K562 (cell line): Measurements from ENCODE around the gene MED20. TPM values are rescaled to one million over a fixed set of nuclear protein-coding genes. Genes with fewer than 3 reads are reported as not detected.

Experiments
- ARID4B ChIP-seq: sonication (generic); formaldehyde crosslinking; IDR thresholded peaks from 2 replicates; pipeline ENCODE4 v1.8.0; 2022; ENCODE audit warnings: mild to moderate bottlenecking, missing genetic modification reagents
- BCLAF1 ChIP-seq, 2 experiments: fragments of 450-650 bp in 1 of 2; IDR thresholded peaks; 2 replicates each; pipeline ENCODE4 v1.6.1; 2011 to 2017; ENCODE audit warnings: low read depth in 2 of 2, antibody characterized with exemption in 1 of 2, borderline replicate concordance in 1 of 2, low read length in 1 of 2, mild to moderate bottlenecking in 1 of 2, mixed read lengths in 1 of 2; ENCODE audit not compliant: control insufficient read depth in 1 of 2
- CREB3 ChIP-seq: fragments of 450-650 bp; conservative IDR thresholded peaks from 2 replicates; pipeline ENCODE4 v1.6.1; 2016; ENCODE audit warnings: missing genetic modification characterization, low read depth, mild to moderate bottlenecking, missing compliant biosample characterization, moderate library complexity
- FOXA1 ChIP-seq: fragments of 450-650 bp; IDR thresholded peaks from 2 replicates; pipeline ENCODE4 v1.6.1; 2016; ENCODE audit warnings: mild to moderate bottlenecking, borderline replicate concordance
- MAFG ChIP-seq: fragments of 450-650 bp; conservative IDR thresholded peaks from 2 replicates; pipeline ENCODE4 v1.6.1; 2016; ENCODE audit warnings: missing genetic modification characterization, missing compliant biosample characterization
- MTA3 ChIP-seq: fragments of 450-650 bp; formaldehyde crosslinking; IDR thresholded peaks from 2 replicates; pipeline ENCODE4 v1.6.1; 2017; ENCODE audit warnings: mild to moderate bottlenecking, borderline replicate concordance
- PHB2 ChIP-seq: fragments of 450-650 bp; IDR thresholded peaks from 2 replicates; pipeline ENCODE4 v1.6.1; 2017; ENCODE audit warnings: low read depth
- POLR2AphosphoS5 ChIP-seq: IDR thresholded peaks from 2 replicates; pipeline ENCODE4 v1.6.1; 2011; ENCODE audit warnings: mild to moderate bottlenecking, low read depth, low read length, moderate library complexity; ENCODE audit not compliant: control insufficient read depth, insufficient read depth
- TEAD4 ChIP-seq, 2 experiments: sonication (generic) in 1 of 2; formaldehyde crosslinking in 1 of 2; IDR thresholded peaks; 2 replicates each; pipeline versions ENCODE4 v1.6.1 to v1.8.0; 2012 to 2022; ENCODE audit warnings: borderline replicate concordance in 1 of 2, inconsistent platforms in 1 of 2, low read length in 1 of 2, mild to moderate bottlenecking in 1 of 2, missing genetic modification reagents in 1 of 2
- ZBTB26 ChIP-seq: fragments of 450-650 bp; formaldehyde crosslinking; IDR thresholded peaks from 2 replicates; pipeline ENCODE4 v1.4.0; 2022; ENCODE audit warnings: missing genetic modification characterization
- ZFP36 ChIP-seq: fragments of 150-350 bp; IDR thresholded peaks from 2 replicates; pipeline ENCODE4 v1.6.1; 2018; ENCODE audit warnings: low read length, low read depth; ENCODE audit not compliant: partially characterized antibody
- ZKSCAN3 ChIP-seq: fragments of 250-450 bp; sonication (Bioruptor Pico); IDR thresholded peaks from 2 replicates; pipeline ENCODE4 v1.4.0; 2020
- ZNF124 ChIP-seq: sonication (generic); formaldehyde crosslinking; IDR thresholded peaks from 2 replicates; pipeline ENCODE4 v1.8.1; 2022; ENCODE audit warnings: missing genetic modification reagents
- ZNF263 ChIP-seq: sonication (generic); formaldehyde crosslinking; IDR thresholded peaks from 2 replicates; pipeline ENCODE4 v1.8.0; 2022; ENCODE audit warnings: mild to moderate bottlenecking, missing genetic modification reagents, borderline replicate concordance
- ZNF507 ChIP-seq: conservative IDR thresholded peaks from 2 replicates; pipeline ENCODE4 v1.6.1; 2017; ENCODE audit warnings: missing genetic modification characterization, missing compliant biosample characterization
- ZNF699 ChIP-seq: fragments of 250-450 bp; sonication (Bioruptor Pico); IDR thresholded peaks from 2 replicates; pipeline ENCODE4 v1.8.0; 2021; ENCODE audit warnings: mild to moderate bottlenecking, moderate library complexity; ENCODE audit not compliant: insufficient replicate concordance
- polyA plus RNA-seq, 8 experiments: library from polyadenylated mRNA; depleted of rRNA in 4 of 8; stranded (reverse) in 5 of 8; unstranded in 3 of 8; fragments of >200 nt; fragmentation: Nextera tagmentation in 2 of 8; fragmentation: Illumina TruSeq in 1 of 8; extraction: Ambion mirVana in 2 of 8; extraction: Trizol in 1 of 8; gene quantifications; 2 replicates each; pipeline versions ENCODE4 v1.2.1 to v1.2.3, GENCODE V29; 2011 to 2014; ENCODE audit warnings: inconsistent platforms in 1 of 8, missing spikeins in 1 of 8
- total RNA-seq, 7 experiments: library from RNA; depleted of rRNA in 6 of 7; stranded (reverse); fragments of >200 nt in 6 of 7; fragmentation: Illumina TruSeq in 2 of 7; extraction: Trizol in 2 of 7; gene quantifications; 2 replicates each; pipeline versions ENCODE4 v1.2.1 to v1.2.3, GENCODE V29; 2011 to 2021; ENCODE audit warnings: low replicate concordance in 1 of 7

MED20 gene
- total and polyA plus RNA-seq, 9 of the 15 experiments (the other 6 are each of a cell fraction or from before 2014, with no cell fraction given), result 27.3 to 80.9 (median 46.0) TPM

DNA sequence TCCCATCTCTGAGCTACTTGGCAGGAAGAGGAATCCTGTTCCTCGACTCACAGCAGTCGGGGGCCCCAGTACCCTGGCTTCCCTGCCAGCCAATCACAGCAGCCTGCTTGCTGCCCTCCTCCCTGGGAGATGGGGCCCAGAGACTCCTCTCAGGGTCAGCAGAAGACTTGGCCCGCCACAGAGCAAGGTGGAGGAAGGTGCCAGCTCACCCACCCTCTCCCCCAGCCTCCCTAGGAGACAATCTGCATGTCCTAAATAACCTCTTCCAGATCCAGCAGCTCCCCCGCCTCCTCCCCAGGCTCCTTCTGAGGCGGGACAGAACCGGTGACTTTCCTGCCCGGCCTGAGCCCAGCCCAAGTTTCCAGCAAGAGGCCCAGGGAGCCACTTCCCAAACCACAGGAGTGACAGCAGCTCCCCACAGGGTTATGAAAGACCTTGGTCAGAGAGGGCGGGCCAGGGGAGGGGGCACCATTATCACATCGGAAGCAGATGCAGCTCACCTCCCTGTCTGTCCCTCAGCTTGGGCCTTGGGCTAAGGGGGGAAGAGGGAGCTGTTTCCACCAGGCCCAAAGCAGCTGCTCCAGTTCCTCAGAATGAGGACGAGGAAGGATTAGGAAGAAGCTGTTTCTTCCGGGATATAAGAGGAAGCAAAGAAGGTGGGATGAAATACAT lies 18.4 kb upstream of the MED20 start (continued):
- TF ChIP-seq BCLAF1 (IDR thresholded peaks at IDR 0.05; ENCODE audit: borderline replicate concordance in 1 of 2, control insufficient read depth in 1 of 2, low read depth in 2 of 2, low read length in 1 of 2) (no peak), ZNF263 (0 out of 2 replicates have a peak, but pooled peaks have one; percentile 8), MTA3 (peak; percentile 64), FOXA1 (no peak), ZBTB26 (no peak), ZNF124 (CRISPR knock-in tag) (no peak), MAFG (tag) (no peak), TEAD4 (IDR thresholded peaks at IDR 0.05; ENCODE audit: low read length) (peak; percentile 81; the same call in 1 of the 2 replicates), TEAD4 (CRISPR knock-in tag; IDR thresholded peaks at IDR 0.05; ENCODE audit: borderline replicate concordance) (no peak), ZNF699 (CRISPR knock-in tag) (no peak), CREB3 (tag) (no peak), ZFP36 (no peak), ZKSCAN3 (no peak), PHB2 (no peak), ZNF507 (no peak), ARID4B (CRISPR knock-in tag) (no peak; the same call in 1 of the 2 replicates), POLR2AphosphoS5 (peak; percentile 81)
